Sigmoid colon (tissue), 4 donors: ENCODE results near the gene VPS51.

Experiments used
- EP300 ChIP-seq, 4 donors: sonication (generic); formaldehyde crosslinking; IDR thresholded peaks; one replicate each; pipeline ENCODE4 v1.6.1; 2017; ENCODE audit warnings: antibody characterized with exemption in 4 of 4
- POLR2A ChIP-seq, 2 donors: fragments of 450-650 bp; IDR thresholded peaks; one replicate each; pipeline ENCODE4 v1.6.1; 2016; ENCODE audit warnings: antibody characterized with exemption in 2 of 2, mild to moderate bottlenecking in 2 of 2, moderate library complexity in 2 of 2
- TF ChIP-seq, protein P1 (sequence below), 4 experiments: fragments of 450-650 bp in 3 of 4; fragments of 200-600 bp in 1 of 4; IDR thresholded peaks; one replicate each; pipeline ENCODE4 v1.5.1; 2016 to 2019; ENCODE audit warnings: antibody characterized with exemption in 4 of 4, mild to moderate bottlenecking in 3 of 4, moderate library complexity in 2 of 4

GRCh38 chr11:65083834-65084597 is 12.0 kb upstream of the VPS51 start, which contains the start of the genes CDCA5 and ZFPL1:
- TF ChIP-seq, protein P1, sequence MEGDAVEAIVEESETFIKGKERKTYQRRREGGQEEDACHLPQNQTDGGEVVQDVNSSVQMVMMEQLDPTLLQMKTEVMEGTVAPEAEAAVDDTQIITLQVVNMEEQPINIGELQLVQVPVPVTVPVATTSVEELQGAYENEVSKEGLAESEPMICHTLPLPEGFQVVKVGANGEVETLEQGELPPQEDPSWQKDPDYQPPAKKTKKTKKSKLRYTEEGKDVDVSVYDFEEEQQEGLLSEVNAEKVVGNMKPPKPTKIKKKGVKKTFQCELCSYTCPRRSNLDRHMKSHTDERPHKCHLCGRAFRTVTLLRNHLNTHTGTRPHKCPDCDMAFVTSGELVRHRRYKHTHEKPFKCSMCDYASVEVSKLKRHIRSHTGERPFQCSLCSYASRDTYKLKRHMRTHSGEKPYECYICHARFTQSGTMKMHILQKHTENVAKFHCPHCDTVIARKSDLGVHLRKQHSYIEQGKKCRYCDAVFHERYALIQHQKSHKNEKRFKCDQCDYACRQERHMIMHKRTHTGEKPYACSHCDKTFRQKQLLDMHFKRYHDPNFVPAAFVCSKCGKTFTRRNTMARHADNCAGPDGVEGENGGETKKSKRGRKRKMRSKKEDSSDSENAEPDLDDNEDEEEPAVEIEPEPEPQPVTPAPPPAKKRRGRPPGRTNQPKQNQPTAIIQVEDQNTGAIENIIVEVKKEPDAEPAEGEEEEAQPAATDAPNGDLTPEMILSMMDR (IDR thresholded peaks at IDR 0.05): no peak
- peak in 1 of 2 donors; percentile 48 for TF ChIP-seq POLR2A (IDR thresholded peaks at IDR 0.05)
- TF ChIP-seq EP300 (IDR thresholded peaks at IDR 0.05): peak in 2 of 4 donors; percentile 33 to 82
